ENCODE measurements around the gene ENAM. TPM values are rescaled to one million over a fixed set of nuclear protein-coding genes. Genes with fewer than 3 reads are reported as not detected.
A peak's percentile ranks its signal among the peaks of the same experiment; 100 is the strongest.

The ENAM gene
- total RNA-seq, result not detected

GRCh38 chr4:70628444-70628843 lies at the start of gene ENAM:
Gene ENAM, plus strand, starts transcription at chr4:70628744. Its CDS starts 757 bp downstream, at chr4:70629501.
- CTCF ChIA-PET, result interaction anchor here (1.2 to 1.4 kb wide), 2 partner anchors 13 to 16 kb away, joined by 3 to 4 read pairs; no protein-coding TSS in a partner anchor
- intact Hi-C loops (cut with micrococcal nuclease), result loop anchor here (10.0 kb wide), 1 partner anchor 376 kb away; no protein-coding TSS in a partner anchor

GRCh38 chr4:70581980-70582379 lies 46.6 kb upstream of the ENAM start:
- intact Hi-C loops (cut with micrococcal nuclease), result no loop called here
- Mint-ChIP-seq H3K27me3 (ENCODE audit: low read depth) (no peaks in the 10 kb centered on the region), H3K4me3 (no peak overlapping the region), H3K27ac (no peak overlapping the region), H3K4me1 (ENCODE audit: low read depth) (no peaks in the 10 kb centered on the region), H3K36me3 (ENCODE audit: low read depth) (no peaks in the 10 kb centered on the region), H3K9me3 (no peaks in the 10 kb centered on the region)
- no peak for DNase-seq
- CTCF ChIA-PET, result no interaction called here

More at GRCh38 chr4:70628444-70628843, at the start of gene ENAM:
- H3K27ac Mint-ChIP-seq, result no peak within 1 kb of the TSS
- peaks cover 4% of the 10 kb centered on the region for H3K27me3 Mint-ChIP-seq (ENCODE audit: low read depth)
- peaks cover 10% of the 10 kb centered on the region for H3K4me1 Mint-ChIP-seq (ENCODE audit: low read depth)
- no peak for DNase-seq
- no peak within 1 kb of the TSS for H3K4me3 Mint-ChIP-seq
- H3K9me3 Mint-ChIP-seq, result no peaks in the 10 kb centered on the region
- no peaks in the 10 kb centered on the region for H3K36me3 Mint-ChIP-seq (ENCODE audit: low read depth)

GRCh38 chr4:70583952-70584834 lies 44.4 kb upstream of the ENAM start:
- Mint-ChIP-seq H3K36me3 (ENCODE audit: low read depth) (no peaks in the 10 kb centered on the region), H3K4me3 (no peak overlapping the region), H3K4me1 (ENCODE audit: low read depth) (no peaks in the 10 kb centered on the region), H3K9me3 (no peaks in the 10 kb centered on the region), H3K27me3 (ENCODE audit: low read depth) (no peaks in the 10 kb centered on the region), H3K27ac (no peak overlapping the region)
- DNase-seq, result no peak
- intact Hi-C loops (cut with micrococcal nuclease), result no loop called here
- CTCF ChIA-PET, result no interaction called here

GRCh38 chr4:70586841-70587240 lies 41.7 kb upstream of the ENAM start:
- intact Hi-C loops (cut with micrococcal nuclease), result no loop called here
- H3K4me1 Mint-ChIP-seq (ENCODE audit: low read depth), result no peaks in the 10 kb centered on the region
- CTCF ChIA-PET, result no interaction called here
- DNase-seq, result no peak
- no peak overlapping the region for H3K27ac Mint-ChIP-seq
- H3K4me3 Mint-ChIP-seq, result no peak overlapping the region
- H3K27me3 Mint-ChIP-seq (ENCODE audit: low read depth), result no peaks in the 10 kb centered on the region
- H3K36me3 Mint-ChIP-seq (ENCODE audit: low read depth), result no peaks in the 10 kb centered on the region
- no peaks in the 10 kb centered on the region for H3K9me3 Mint-ChIP-seq

- H3K27ac Mint-ChIP-seq, result no peak overlapping the region
Measured at GRCh38 chr4:70589785-70590184, 38.8 kb upstream of the ENAM start.

GRCh38 chr4:70591955-70592582 lies 36.5 kb upstream of the ENAM start, which contains the start of gene AMBN:
Gene AMBN, plus strand, starts transcription at chr4:70592256. Its CDS starts 103 bp downstream, at chr4:70592359.
- Mint-ChIP-seq H3K4me1 (ENCODE audit: low read depth) (no peaks in the 10 kb centered on the region), H3K27me3 (ENCODE audit: low read depth) (no peaks in the 10 kb centered on the region), H3K4me3 (no peak within 1 kb of the TSS), H3K27ac (no peak within 1 kb of the TSS), H3K9me3 (no peaks in the 10 kb centered on the region), H3K36me3 (ENCODE audit: low read depth) (no peaks in the 10 kb centered on the region)
- CTCF ChIA-PET, result no interaction called here
- intact Hi-C loops (cut with micrococcal nuclease), result no loop called here
- DNase-seq, result no peak

More at GRCh38 chr4:70589785-70590184, 38.8 kb upstream of the ENAM start:
- no peak overlapping the region for H3K4me3 Mint-ChIP-seq
- H3K36me3 Mint-ChIP-seq (ENCODE audit: low read depth), result no peaks in the 10 kb centered on the region
- intact Hi-C loops (cut with micrococcal nuclease), result no loop called here
- CTCF ChIA-PET, result interaction anchor here (0.6 kb wide), 2 partner anchors 156 to 214 kb away, joined by 3 to 4 read pairs; no protein-coding TSS in a partner anchor
- no peaks in the 10 kb centered on the region for H3K9me3 Mint-ChIP-seq
- no peaks in the 10 kb centered on the region for H3K27me3 Mint-ChIP-seq (ENCODE audit: low read depth)
- no peaks in the 10 kb centered on the region for H3K4me1 Mint-ChIP-seq (ENCODE audit: low read depth)
- DNase-seq, result no peak

GRCh38 chr4:70594196-70594595 lies 34.3 kb upstream of the ENAM start:
- no peaks in the 10 kb centered on the region for H3K4me1 Mint-ChIP-seq (ENCODE audit: low read depth)
- intact Hi-C loops (cut with micrococcal nuclease), result no loop called here

GRCh38 chr4:70600305-70600704 lies 28.2 kb upstream of the ENAM start:
- H3K27ac Mint-ChIP-seq, result no peak overlapping the region
- intact Hi-C loops (cut with micrococcal nuclease), result loop anchor here (2.0 to 5.0 kb wide), 3 partner anchors 327 to 1687 kb away; no protein-coding TSS in a partner anchor
- CTCF ChIA-PET, result interaction anchor here (1.7 kb wide), 1 partner anchor 451 kb away, joined by 3 read pairs; no protein-coding TSS in a partner anchor

More at GRCh38 chr4:70594196-70594595, 34.3 kb upstream of the ENAM start:
- DNase-seq, result no peak
- CTCF ChIA-PET, result no interaction called here
- Mint-ChIP-seq H3K27ac (no peak overlapping the region), H3K27me3 (ENCODE audit: low read depth) (no peaks in the 10 kb centered on the region), H3K4me3 (no peak overlapping the region), H3K9me3 (no peaks in the 10 kb centered on the region), H3K36me3 (ENCODE audit: low read depth) (no peaks in the 10 kb centered on the region)

GRCh38 chr4:70600977-70601376 lies 27.6 kb upstream of the ENAM start:
- H3K4me1 Mint-ChIP-seq (ENCODE audit: low read depth), result no peaks in the 10 kb centered on the region
- no peak for DNase-seq
- no peak overlapping the region for H3K27ac Mint-ChIP-seq
- no peaks in the 10 kb centered on the region for H3K9me3 Mint-ChIP-seq
- no peaks in the 10 kb centered on the region for H3K27me3 Mint-ChIP-seq (ENCODE audit: low read depth)
- CTCF ChIA-PET, result interaction anchor here (1.0 to 1.7 kb wide), 4 partner anchors 10 to 1701 kb away, joined by 3 to 7 read pairs (median 4); no protein-coding TSS in a partner anchor
- no peaks in the 10 kb centered on the region for H3K36me3 Mint-ChIP-seq (ENCODE audit: low read depth)
- H3K4me3 Mint-ChIP-seq, result no peak overlapping the region
- intact Hi-C loops (cut with micrococcal nuclease), result loop anchor here (1.0 to 5.0 kb wide), 8 partner anchors 51 to 1702 kb away; partner anchors contain the start of gene UTP3

More at GRCh38 chr4:70600305-70600704, 28.2 kb upstream of the ENAM start:
- no peak overlapping the region for H3K4me3 Mint-ChIP-seq
- H3K9me3 Mint-ChIP-seq, result no peaks in the 10 kb centered on the region
- no peaks in the 10 kb centered on the region for H3K27me3 Mint-ChIP-seq (ENCODE audit: low read depth)
- DNase-seq, result no peak
- no peaks in the 10 kb centered on the region for H3K36me3 Mint-ChIP-seq (ENCODE audit: low read depth)
- no peaks in the 10 kb centered on the region for H3K4me1 Mint-ChIP-seq (ENCODE audit: low read depth)

- Mint-ChIP-seq H3K27ac (no peak overlapping the region), H3K27me3 (ENCODE audit: low read depth) (no peaks in the 10 kb centered on the region), H3K4me3 (no peak overlapping the region), H3K36me3 (ENCODE audit: low read depth) (no peaks in the 10 kb centered on the region), H3K4me1 (ENCODE audit: low read depth) (no peaks in the 10 kb centered on the region), H3K9me3 (no peaks in the 10 kb centered on the region)
- DNase-seq, result peak; percentile 81
- CTCF ChIA-PET, result interaction anchor here (0.5 to 1.7 kb wide), 7 partner anchors 9 to 1701 kb away, joined by 3 to 7 read pairs (median 4); no protein-coding TSS in a partner anchor
- intact Hi-C loops (cut with micrococcal nuclease), result loop anchor here (1.0 to 5.0 kb wide), 8 partner anchors 51 to 1702 kb away; partner anchors contain the start of gene UTP3
Measured at GRCh38 chr4:70601422-70602039, 27.0 kb upstream of the ENAM start.

GRCh38 chr4:70603856-70604255 lies 24.7 kb upstream of the ENAM start:
- intact Hi-C loops (cut with micrococcal nuclease), result loop anchor here (5.0 kb wide), 2 partner anchors 323 to 1683 kb away; no protein-coding TSS in a partner anchor
- no peaks in the 10 kb centered on the region for H3K9me3 Mint-ChIP-seq
- H3K4me3 Mint-ChIP-seq, result no peak overlapping the region
- peaks cover 8% of the 10 kb centered on the region for H3K27me3 Mint-ChIP-seq (ENCODE audit: low read depth)
- DNase-seq, result no peak
- no peaks in the 10 kb centered on the region for H3K36me3 Mint-ChIP-seq (ENCODE audit: low read depth)
- no peak overlapping the region for H3K27ac Mint-ChIP-seq
- no peaks in the 10 kb centered on the region for H3K4me1 Mint-ChIP-seq (ENCODE audit: low read depth)
- CTCF ChIA-PET, result interaction anchor here (0.7 kb wide), 2 partner anchors 218 to 222 kb away, joined by 3 to 4 read pairs; no protein-coding TSS in a partner anchor

- intact Hi-C loops (cut with micrococcal nuclease), result no loop called here
- CTCF ChIA-PET, result interaction anchor here (0.6 to 1.1 kb wide), 3 partner anchors 9 to 93 kb away, joined by 4 to 5 read pairs (median 4); no protein-coding TSS in a partner anchor
- no peak for DNase-seq
- H3K9me3 Mint-ChIP-seq, result no peaks in the 10 kb centered on the region
- H3K36me3 Mint-ChIP-seq (ENCODE audit: low read depth), result no peaks in the 10 kb centered on the region
- no peaks in the 10 kb centered on the region for H3K4me1 Mint-ChIP-seq (ENCODE audit: low read depth)
- no peak overlapping the region for H3K4me3 Mint-ChIP-seq
- H3K27ac Mint-ChIP-seq, result no peak overlapping the region
- H3K27me3 Mint-ChIP-seq (ENCODE audit: low read depth), result peaks cover 8% of the 10 kb centered on the region
Measured at GRCh38 chr4:70606459-70606858, 22.1 kb upstream of the ENAM start.

Data from activated naive CD4-positive, alpha-beta T cell treated with anti-CD3 and anti-CD28 coated beads for 36 hours (primary cell).